Head of caudate nucleus (tissue), 42 donors: ENCODE data around the gene ZFP91.

Source experiments
- DNase-seq, 42 donors: peaks; one replicate each; pipeline versions ENCODE4 v3.0.0 to v3.0.0-alpha.2; 2020 to 2021; ENCODE audit warnings: mixed read lengths in 7 of 42
- intact Hi-C: fragments of 100-400 bp; cut with DNase I; formaldehyde crosslinking; loops from one replicate; pipeline ENCODE4 v1.15.0; 2022

Gene ZFP91

GRCh38 chr11:58578136-58578634 lies 678 bp upstream of the ZFP91 start:
- peak; percentile 85 to 98 (median 94) for DNase-seq
- intact Hi-C loops: loop anchor here (5.0 to 10.0 kb wide), 2 partner anchors 47 to 921 kb away; partner anchors contain the start of genes CLP1 and CNTF

DNA sequence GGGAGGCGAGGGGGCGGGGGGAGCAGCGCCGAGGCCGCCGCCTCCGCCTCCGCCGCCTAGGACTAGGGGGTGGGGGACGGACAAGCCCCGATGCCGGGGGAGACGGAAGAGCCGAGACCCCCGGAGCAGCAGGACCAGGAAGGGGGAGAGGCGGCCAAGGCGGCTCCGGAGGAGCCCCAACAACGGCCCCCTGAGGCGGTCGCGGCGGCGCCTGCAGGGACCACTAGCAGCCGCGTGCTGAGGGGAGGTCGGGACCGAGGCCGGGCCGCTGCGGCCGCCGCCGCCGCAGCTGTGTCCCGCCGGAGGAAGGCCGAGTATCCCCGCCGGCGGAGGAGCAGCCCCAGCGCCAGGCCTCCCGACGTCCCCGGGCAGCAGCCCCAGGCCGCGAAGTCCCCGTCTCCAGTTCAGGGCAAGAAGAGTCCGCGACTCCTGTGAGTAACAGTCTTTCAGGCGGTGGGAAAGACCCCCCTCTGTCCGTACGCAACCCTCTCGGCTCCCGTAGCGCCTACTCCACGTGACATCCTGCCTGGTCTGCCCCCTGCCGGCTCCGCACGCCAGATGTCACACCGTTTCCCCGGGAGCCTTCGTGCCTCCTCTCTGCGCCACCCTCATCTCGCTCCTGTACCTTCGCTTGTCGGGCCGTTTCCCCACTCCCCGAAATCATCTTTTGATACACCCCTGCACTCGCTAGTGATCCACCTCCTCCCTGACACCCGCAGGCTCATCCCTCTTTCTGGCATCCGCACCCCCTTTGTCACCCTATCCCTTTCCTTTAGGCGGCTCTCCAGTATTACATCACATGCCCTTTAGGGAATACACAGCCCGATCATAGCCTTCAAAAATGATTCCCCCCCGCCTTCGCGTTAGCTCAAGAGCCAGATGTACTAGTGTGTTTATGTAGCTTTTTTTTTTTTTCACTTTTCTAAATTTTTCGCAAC lies 598 bp downstream of the ZFP91 start:
- intact Hi-C loops: loop anchor here (5.0 to 10.0 kb wide), 2 partner anchors 45 to 922 kb away; partner anchors contain the start of genes CLP1 and CNTF
- DNase-seq: peak; percentile 85 to 98 (median 95)

DNA sequence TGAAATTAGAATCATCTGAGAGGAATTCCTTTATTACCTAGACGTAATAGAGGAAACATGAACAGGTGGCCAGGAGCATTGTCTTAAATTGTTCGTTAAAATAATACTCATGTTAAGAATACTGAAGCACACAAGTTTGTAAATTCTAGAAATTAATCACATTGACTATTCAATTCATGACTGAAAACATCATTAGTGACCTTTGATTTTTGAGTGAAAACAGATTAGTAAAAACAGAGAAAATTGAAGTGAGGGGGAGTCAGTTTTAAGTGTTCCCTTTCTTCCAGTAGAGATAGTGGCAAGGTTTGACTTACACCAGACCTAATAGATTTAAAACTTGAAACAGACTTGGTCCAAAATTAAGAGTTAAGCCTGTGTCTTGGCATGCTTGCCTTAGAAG lies 1.4 kb downstream of the ZFP91 start:
- DNase-seq: no peak
- intact Hi-C loops: no loop called here

DNA sequence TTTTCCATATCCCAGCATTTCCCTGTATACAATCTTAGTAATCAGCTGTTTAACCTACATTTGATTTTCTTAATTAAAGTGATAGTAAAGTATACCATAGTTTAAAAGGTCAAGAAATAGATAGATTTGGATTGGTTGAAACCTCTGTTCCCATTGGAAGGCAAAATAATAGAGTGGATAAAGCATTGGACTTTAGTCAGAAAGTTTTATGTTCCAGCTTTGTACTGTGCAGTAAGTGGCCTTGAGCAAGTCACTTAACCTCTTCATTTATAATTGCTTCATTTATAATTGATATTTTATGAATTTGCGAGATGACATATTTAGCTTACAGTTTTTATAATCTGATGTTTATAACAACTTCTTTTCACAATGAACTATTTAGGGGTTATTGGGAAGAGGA lies 3.6 kb downstream of the ZFP91 start:
- DNase-seq: no peak
- intact Hi-C loops: no loop called here

- no peak for DNase-seq
- intact Hi-C loops: no loop called here
Observed at GRCh38 chr11:58586998-58587397, 8.1 kb downstream of the ZFP91 start.

- intact Hi-C loops: no loop called here
- no peak for DNase-seq
Observed at GRCh38 chr11:58591659-58592058, 12.8 kb downstream of the ZFP91 start.

GRCh38 chr11:58592760-58593472 lies 14.1 kb downstream of the ZFP91 start:
- intact Hi-C loops: no loop called here
- no peak for DNase-seq

DNA sequence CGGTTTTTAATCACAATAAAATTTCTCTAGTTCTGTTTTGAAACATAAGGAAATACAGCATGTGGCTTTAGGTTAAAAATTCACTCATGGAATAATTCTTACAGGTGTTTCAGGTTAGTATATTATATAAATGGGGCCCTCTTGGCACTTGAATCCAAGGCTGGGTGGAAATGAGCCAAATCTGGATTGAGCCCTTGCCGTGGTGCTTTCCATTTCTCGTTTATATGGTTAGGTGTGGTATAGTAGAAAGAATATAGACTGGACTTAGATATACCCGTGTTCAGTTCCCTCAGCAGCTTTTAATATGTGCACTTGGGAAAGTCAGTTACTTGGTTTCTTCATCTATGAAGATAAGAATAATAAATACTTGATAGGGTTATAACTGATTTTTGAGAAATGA lies 16.0 kb downstream of the ZFP91 start:
- intact Hi-C loops: no loop called here
- DNase-seq: no peak

GRCh38 chr11:58596621-58597020 lies 17.8 kb downstream of the ZFP91 start:
- DNase-seq: no peak
- intact Hi-C loops: no loop called here

DNA sequence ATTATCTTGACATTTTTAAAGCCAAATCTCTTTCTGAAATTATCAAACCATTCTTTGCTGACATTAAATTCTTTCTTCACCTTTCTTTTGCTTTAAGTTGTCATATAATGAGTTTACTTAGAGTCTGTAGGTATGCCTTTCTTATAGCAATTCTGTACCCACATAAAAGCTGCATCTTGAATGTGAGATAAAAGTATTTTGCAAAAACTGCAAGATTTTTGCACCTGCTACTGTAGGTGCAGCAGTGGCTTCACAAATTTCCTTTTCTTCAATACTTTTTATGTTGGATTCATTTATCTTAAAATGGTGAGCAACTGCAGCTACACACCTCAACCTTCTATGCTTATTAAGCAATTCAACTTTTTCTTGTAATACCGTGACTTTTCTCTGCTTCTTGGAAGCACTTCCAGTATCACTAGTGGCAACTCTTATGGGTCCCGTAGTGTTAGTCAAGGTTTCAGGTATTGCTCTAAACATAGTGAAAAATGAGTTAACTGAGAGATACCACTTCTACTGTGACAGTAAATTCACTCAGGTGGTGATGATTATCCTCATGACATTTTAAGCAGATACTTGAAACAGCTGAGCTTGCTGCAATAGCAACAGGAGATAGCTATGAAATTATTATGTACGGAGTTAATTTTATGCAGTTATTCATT lies 18.8 kb downstream of the ZFP91 start:
- intact Hi-C loops: no loop called here
- no peak for DNase-seq

GRCh38 chr11:58600510-58600909 lies 21.6 kb downstream of the ZFP91 start:
- intact Hi-C loops: no loop called here
- no peak for DNase-seq

- DNase-seq: no peak
- intact Hi-C loops: no loop called here
Observed at GRCh38 chr11:58606930-58607714, 28.3 kb downstream of the ZFP91 start.

GRCh38 chr11:58608331-58608730 lies 29.5 kb downstream of the ZFP91 start:
- intact Hi-C loops: no loop called here

DNA sequence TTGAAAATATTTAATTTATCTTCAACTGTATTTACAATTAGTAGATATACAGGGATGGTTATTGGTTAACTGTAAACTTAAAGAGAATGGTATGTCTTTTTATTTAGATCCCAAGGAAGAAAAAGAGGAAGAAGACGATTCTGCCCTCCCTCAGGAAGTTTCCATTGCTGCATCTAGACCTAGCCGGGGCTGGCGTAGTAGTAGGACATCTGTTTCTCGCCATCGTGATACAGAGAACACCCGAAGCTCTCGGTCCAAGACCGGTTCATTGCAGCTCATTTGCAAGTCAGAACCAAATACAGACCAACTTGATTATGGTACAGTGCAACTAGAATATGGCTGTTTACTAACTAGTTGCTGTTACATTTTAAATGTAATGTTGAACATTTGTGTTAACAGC lies 30.9 kb downstream of the ZFP91 start:
- no peak for DNase-seq
- intact Hi-C loops: no loop called here

More at GRCh38 chr11:58608331-58608730, 29.5 kb downstream of the ZFP91 start:
- no peak for DNase-seq

DNA sequence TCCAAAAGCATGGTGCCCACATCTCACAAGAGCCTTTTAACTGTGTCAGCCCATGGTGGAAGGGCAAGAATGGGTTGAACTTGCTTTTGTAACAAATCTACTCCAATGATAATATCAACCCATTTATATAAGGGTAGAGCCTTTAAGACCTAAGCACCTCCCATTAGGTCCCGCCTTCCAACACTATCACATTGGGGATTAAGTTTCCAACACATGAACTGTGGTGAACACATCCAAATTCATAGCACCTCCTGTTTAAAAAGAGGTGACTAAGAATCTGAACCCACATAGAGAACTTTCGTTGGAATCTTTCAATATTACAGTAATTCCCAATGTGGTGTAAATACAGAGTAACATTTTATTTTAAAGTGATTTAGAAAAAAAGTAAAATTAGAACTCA lies 34.4 kb downstream of the ZFP91 start:
- DNase-seq: no peak
- intact Hi-C loops: no loop called here

DNA sequence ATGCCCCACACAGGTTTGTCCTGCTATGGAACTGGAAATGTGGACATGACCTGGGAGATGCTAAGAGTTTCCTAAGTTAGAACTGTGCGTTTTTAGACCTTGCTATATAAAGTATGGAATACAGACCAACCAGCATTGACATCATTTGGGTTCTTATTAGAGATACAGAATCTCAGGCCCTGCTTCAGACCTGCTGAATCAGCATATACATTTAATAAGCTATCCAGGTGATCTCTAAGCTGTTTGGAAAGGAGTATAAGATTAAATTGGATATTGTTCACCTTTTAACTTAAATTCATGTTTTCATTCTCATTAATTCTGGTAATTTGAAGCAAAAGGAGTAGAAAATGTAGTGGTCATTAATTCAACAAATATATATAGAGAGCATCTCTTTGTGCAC lies 36.7 kb downstream of the ZFP91 start:
- intact Hi-C loops: no loop called here
- DNase-seq: no peak

DNA sequence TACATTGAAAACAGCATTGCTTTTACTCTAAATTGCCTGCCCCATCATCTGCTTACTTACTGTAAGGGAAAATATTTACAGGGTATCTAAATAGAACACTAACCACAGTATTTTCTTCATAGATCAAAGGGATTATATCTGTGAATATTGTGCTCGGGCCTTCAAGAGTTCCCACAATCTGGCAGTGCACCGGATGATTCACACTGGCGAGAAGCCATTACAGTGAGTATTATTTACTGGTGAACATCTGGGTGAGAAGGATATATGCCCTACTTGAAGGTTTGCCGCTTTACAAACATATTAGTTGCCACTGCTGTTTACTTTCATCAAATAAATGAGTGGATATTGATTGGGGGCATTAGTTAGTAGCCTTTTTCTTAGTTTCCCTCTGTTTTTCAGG lies 37.7 kb downstream of the ZFP91 start:
- no peak for DNase-seq
- intact Hi-C loops: no loop called here

DNA sequence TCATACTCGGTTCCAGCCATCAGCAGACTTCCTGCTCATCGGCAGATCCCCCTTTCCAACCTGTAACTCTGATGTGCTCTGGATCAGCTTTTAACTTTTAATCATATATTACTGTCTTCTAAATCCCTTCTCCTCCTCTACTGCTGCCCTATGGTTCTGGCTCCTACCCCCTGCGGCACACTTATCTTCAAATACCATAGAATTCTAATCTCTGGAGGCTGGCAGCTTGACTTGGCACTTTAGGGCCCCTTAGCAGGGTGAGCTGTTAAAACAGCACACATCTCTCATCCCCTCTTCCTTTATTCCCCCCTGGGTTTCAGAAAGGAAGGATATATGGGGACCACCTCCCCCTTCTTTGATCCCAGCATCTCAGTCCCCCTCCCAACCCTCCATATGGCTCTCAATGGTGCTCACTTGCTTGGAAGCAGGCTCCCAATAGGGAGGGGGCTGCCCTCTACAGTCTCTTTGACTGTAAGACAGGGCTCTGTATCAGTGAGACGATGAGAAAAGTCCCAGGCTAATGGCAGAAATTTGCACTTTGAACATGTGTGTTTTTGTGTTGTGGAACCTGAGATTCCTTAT lies 39.2 kb downstream of the ZFP91 start:
- DNase-seq: peak in 17 of 42 donors; percentile 13 to 70 (median 34)
- intact Hi-C loops: no loop called here
